Trophoblast cell (in vitro differentiated cells and primary cell): ENCODE data around the gene SPP1.

Experiments used
- DNase-seq, 2 donors: peaks; one replicate each; pipeline ENCODE4 v3.0.0-alpha.2; 2016
- H2AFZ ChIP-seq: 2 replicates; pipeline ENCODE4 v1.6.1; 2013; ENCODE audit warnings: low read length, moderate library complexity, mild to moderate bottlenecking; ENCODE audit not compliant: insufficient read depth, poor library complexity
- H2AK5ac ChIP-seq: 2 replicates; pipeline ENCODE4 v1.6.1; 2013; ENCODE audit warnings: mild to moderate bottlenecking, low read length
- H2BK120ac ChIP-seq: 2 replicates; pipeline ENCODE4 v1.6.1; 2013; ENCODE audit warnings: low read length, mild to moderate bottlenecking, moderate library complexity; ENCODE audit not compliant: insufficient read depth, poor library complexity
- H2BK12ac ChIP-seq: 2 replicates; pipeline ENCODE4 v1.6.1; 2013; ENCODE audit warnings: mild to moderate bottlenecking, low read length, moderate library complexity
- H2BK5ac ChIP-seq: 2 replicates; pipeline ENCODE4 v1.6.1; 2013; ENCODE audit warnings: low read length, low read depth, moderate library complexity, mild to moderate bottlenecking; ENCODE audit not compliant: poor library complexity
- H3K14ac ChIP-seq: 2 replicates; pipeline ENCODE4 v1.6.1; 2013; ENCODE audit warnings: mild to moderate bottlenecking, low read length
- H3K18ac ChIP-seq: 2 replicates; pipeline ENCODE4 v1.6.1; 2013; ENCODE audit warnings: mild to moderate bottlenecking, low read length
- H3K23ac ChIP-seq: 2 replicates; pipeline ENCODE4 v1.6.1; 2013; ENCODE audit warnings: low read length
- H3K27ac ChIP-seq: 2 replicates; pipeline ENCODE4 v1.5.1; 2013; ENCODE audit warnings: low read depth, mild to moderate bottlenecking, inconsistent platforms, low read length, moderate library complexity
- H3K27me3 ChIP-seq: 2 replicates; pipeline ENCODE4 v1.6.1; 2013; ENCODE audit warnings: inconsistent platforms, mild to moderate bottlenecking, low read length, moderate library complexity; ENCODE audit not compliant: insufficient read depth
- H3K36me3 ChIP-seq, 2 experiments: 1 replicate in 1 of 2; 2 replicates in 1 of 2; pipeline ENCODE4 v1.6.1; 2013; ENCODE audit warnings: low read length in 2 of 2, mild to moderate bottlenecking in 2 of 2, moderate library complexity in 1 of 2; ENCODE audit not compliant: insufficient read depth in 2 of 2, control insufficient read depth in 1 of 2
- H3K4ac ChIP-seq: 2 replicates; pipeline ENCODE4 v1.6.1; 2013; ENCODE audit warnings: low read depth, mild to moderate bottlenecking, low read length, moderate library complexity
- H3K4me1 ChIP-seq, 2 experiments: 1 replicate in 1 of 2; 2 replicates in 1 of 2; pipeline ENCODE4 v1.6.1; 2013; ENCODE audit warnings: low read length in 2 of 2, mild to moderate bottlenecking in 2 of 2, moderate library complexity in 1 of 2; ENCODE audit not compliant: insufficient read depth in 2 of 2, control insufficient read depth in 1 of 2
- H3K4me2 ChIP-seq: 2 replicates; pipeline ENCODE4 v1.6.1; 2013; ENCODE audit warnings: inconsistent platforms, mild to moderate bottlenecking, low read length, moderate library complexity
- H3K4me3 ChIP-seq: 2 replicates; pipeline ENCODE4 v1.5.1; 2013; ENCODE audit warnings: mild to moderate bottlenecking, low read depth, low read length, inconsistent platforms
- H3K79me1 ChIP-seq: one replicate; pipeline ENCODE4 v1.6.1; 2013; ENCODE audit warnings: low read length
- H3K79me2 ChIP-seq: 2 replicates; pipeline ENCODE4 v1.6.1; 2013; ENCODE audit warnings: low read length, mild to moderate bottlenecking; ENCODE audit not compliant: control insufficient read depth, insufficient read depth, poor library complexity
- H3K9ac ChIP-seq: 2 replicates; pipeline ENCODE4 v1.6.1; 2013; ENCODE audit warnings: mild to moderate bottlenecking, low read length
- H3K9me3 ChIP-seq: 2 replicates; pipeline ENCODE4 v1.6.1; 2013; ENCODE audit warnings: low read depth, mild to moderate bottlenecking, control low read depth, inconsistent platforms, low read length; ENCODE audit not compliant: insufficient read depth
- H4K12ac ChIP-seq: 2 replicates; pipeline ENCODE4 v1.6.1; 2013; ENCODE audit warnings: low read depth, mild to moderate bottlenecking, low read length, moderate library complexity
- H4K8ac ChIP-seq: 2 replicates; pipeline ENCODE4 v1.6.1; 2013; ENCODE audit warnings: low read depth, mild to moderate bottlenecking, low read length, moderate library complexity
- H4K91ac ChIP-seq: one replicate; pipeline ENCODE4 v1.6.1; 2013; ENCODE audit warnings: low read depth, mild to moderate bottlenecking, low read length, moderate library complexity
- WGBS: extraction: QIAGEN DNeasy Blood & Tissue Kit; methylation state at CpG from one replicate; pipeline ENCODE4 v1.1.7; 2013; ENCODE audit warnings: missing lambda C conversion rate; ENCODE audit not compliant: insufficient read length, insufficient coverage; ENCODE audit errors: extremely low coverage; 5-methylcytosine and 5-hydroxymethylcytosine counted together

Gene SPP1

GRCh38 chr4:87932718-87933141 is 42.8 kb upstream of the SPP1 start:
- Histone ChIP-seq H4K12ac (no peak overlapping the region), H3K27ac (no peak overlapping the region)

GRCh38 chr4:87933337-87933736 is 42.2 kb upstream of the SPP1 start:
- Histone ChIP-seq H4K91ac (no peak overlapping the region), H3K14ac (no peak overlapping the region), H3K9ac (no peak overlapping the region), H2BK12ac (no peak overlapping the region), H2AFZ (no peak overlapping the region), H3K23ac (no peak overlapping the region), H2AK5ac (no peak overlapping the region), H3K79me1 (no peaks in the 10 kb centered on the region), H2BK5ac (no peak overlapping the region), H4K8ac (no peak overlapping the region), H3K27ac (no peak overlapping the region), H3K4me2 (no peak overlapping the region), H3K4ac (no peak overlapping the region), H3K18ac (no peak overlapping the region), H3K79me2 (no peaks in the 10 kb centered on the region), H3K36me3 (no peaks in the 10 kb centered on the region), H3K9me3 (no peaks in the 10 kb centered on the region), H3K4me3 (no peak overlapping the region), H4K12ac (no peak overlapping the region), H2BK120ac (no peak overlapping the region), H3K27me3 (no peaks in the 10 kb centered on the region), H3K4me1 (no peaks in the 10 kb centered on the region)
- DNase-seq = no peak
- no CpG with 5 or more reads among the region's 1 CpG for WGBS

More at GRCh38 chr4:87932718-87933141, 42.8 kb upstream of the SPP1 start:
- no peaks in the 10 kb centered on the region for H3K9me3 ChIP-seq
- no peak overlapping the region for H2AFZ ChIP-seq
- H3K23ac ChIP-seq = no peak overlapping the region
- no CpG with 5 or more reads among the region's 5 CpGs for WGBS
- H2BK5ac ChIP-seq = no peak overlapping the region
- no peak overlapping the region for H3K18ac ChIP-seq
- no peak overlapping the region for H2BK120ac ChIP-seq
- no peak overlapping the region for H3K9ac ChIP-seq
- no peak for DNase-seq
- no peaks in the 10 kb centered on the region for H3K79me2 ChIP-seq
- no peak overlapping the region for H3K4ac ChIP-seq
- H3K4me2 ChIP-seq = no peak overlapping the region
- H3K4me3 ChIP-seq = no peak overlapping the region
- no peaks in the 10 kb centered on the region for H3K79me1 ChIP-seq
- no peaks in the 10 kb centered on the region for H3K4me1 ChIP-seq
- H3K27me3 ChIP-seq = no peaks in the 10 kb centered on the region
- H3K14ac ChIP-seq = no peak overlapping the region
- H4K91ac ChIP-seq = no peak overlapping the region
- H2AK5ac ChIP-seq = no peak overlapping the region
- no peak overlapping the region for H2BK12ac ChIP-seq
- H4K8ac ChIP-seq = no peak overlapping the region
- no peaks in the 10 kb centered on the region for H3K36me3 ChIP-seq

GRCh38 chr4:87934157-87934704 is 41.3 kb upstream of the SPP1 start:
- H2AK5ac ChIP-seq = no peak overlapping the region
- WGBS = no CpG with 5 or more reads among the region's 2 CpGs
- DNase-seq = no peak

GRCh38 chr4:87934973-87935372 is 40.5 kb upstream of the SPP1 start:
- Histone ChIP-seq H2BK12ac (no peak overlapping the region), H3K79me2 (no peaks in the 10 kb centered on the region), H2AK5ac (no peak overlapping the region), H3K9me3 (no peaks in the 10 kb centered on the region), H3K4ac (no peak overlapping the region), H3K4me2 (no peak overlapping the region), H3K9ac (no peak overlapping the region), H3K27ac (no peak overlapping the region), H4K12ac (no peak overlapping the region), H4K8ac (no peak overlapping the region), H3K79me1 (no peaks in the 10 kb centered on the region), H3K27me3 (no peaks in the 10 kb centered on the region), H3K4me3 (no peak overlapping the region), H3K4me1 (no peaks in the 10 kb centered on the region), H3K18ac (no peak overlapping the region), H3K23ac (no peak overlapping the region), H3K14ac (no peak overlapping the region), H3K36me3 (no peaks in the 10 kb centered on the region), H4K91ac (no peak overlapping the region), H2BK120ac (no peak overlapping the region), H2BK5ac (no peak overlapping the region), H2AFZ (no peak overlapping the region)
- no CpG with 5 or more reads among the region's 2 CpGs for WGBS
- no peak for DNase-seq

More at GRCh38 chr4:87934157-87934704, 41.3 kb upstream of the SPP1 start:
- no peak overlapping the region for H3K4ac ChIP-seq
- no peaks in the 10 kb centered on the region for H3K79me1 ChIP-seq
- H2BK5ac ChIP-seq = no peak overlapping the region
- no peaks in the 10 kb centered on the region for H3K36me3 ChIP-seq
- no peak overlapping the region for H4K91ac ChIP-seq
- no peak overlapping the region for H2AFZ ChIP-seq
- H2BK120ac ChIP-seq = no peak overlapping the region
- H3K14ac ChIP-seq = no peak overlapping the region
- no peak overlapping the region for H3K4me2 ChIP-seq
- H3K27me3 ChIP-seq = no peaks in the 10 kb centered on the region
- H4K8ac ChIP-seq = no peak overlapping the region
- no peak overlapping the region for H4K12ac ChIP-seq
- no peaks in the 10 kb centered on the region for H3K9me3 ChIP-seq
- H3K9ac ChIP-seq = no peak overlapping the region
- no peak overlapping the region for H2BK12ac ChIP-seq
- H3K27ac ChIP-seq = no peak overlapping the region
- no peak overlapping the region for H3K23ac ChIP-seq
- no peak overlapping the region for H3K18ac ChIP-seq
- H3K4me3 ChIP-seq = no peak overlapping the region
- H3K4me1 ChIP-seq = no peaks in the 10 kb centered on the region
- H3K79me2 ChIP-seq = no peaks in the 10 kb centered on the region
